Ecto neural progenitor cell (in vitro differentiated cells): Measurements from ENCODE around the gene SVIL.
"Not testable (repeated sequence)": the region's sequence is repeated elsewhere in the genome, so short reads cannot be mapped to it uniquely, and the experiment has no call there.

Experiments used
- DNase-seq: peaks from one replicate; pipeline ENCODE4 v3.0.0-alpha.2; 2018; ENCODE audit warnings: low spot score

The SVIL gene

DNA sequence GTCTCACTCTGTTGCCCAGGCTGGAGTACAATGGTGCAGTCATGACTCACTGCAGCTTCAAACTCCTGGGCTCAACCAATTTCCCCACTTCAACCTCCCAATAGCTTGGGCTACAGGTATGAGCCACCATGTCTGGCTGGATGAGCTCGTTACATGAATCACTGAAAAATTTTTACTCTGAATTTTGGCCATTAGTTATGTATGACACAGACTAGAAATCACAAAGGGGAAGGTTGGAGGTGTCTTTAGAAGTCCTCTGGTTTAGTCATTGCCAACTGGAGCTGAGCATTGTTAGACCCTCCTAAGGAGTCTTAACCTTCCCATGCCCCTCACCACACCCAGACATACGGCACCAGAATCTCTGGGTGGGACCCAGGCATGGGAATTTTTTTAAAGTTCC is 34.7 kb downstream of the SVIL start:
- DNase-seq: peak; percentile 10

DNA sequence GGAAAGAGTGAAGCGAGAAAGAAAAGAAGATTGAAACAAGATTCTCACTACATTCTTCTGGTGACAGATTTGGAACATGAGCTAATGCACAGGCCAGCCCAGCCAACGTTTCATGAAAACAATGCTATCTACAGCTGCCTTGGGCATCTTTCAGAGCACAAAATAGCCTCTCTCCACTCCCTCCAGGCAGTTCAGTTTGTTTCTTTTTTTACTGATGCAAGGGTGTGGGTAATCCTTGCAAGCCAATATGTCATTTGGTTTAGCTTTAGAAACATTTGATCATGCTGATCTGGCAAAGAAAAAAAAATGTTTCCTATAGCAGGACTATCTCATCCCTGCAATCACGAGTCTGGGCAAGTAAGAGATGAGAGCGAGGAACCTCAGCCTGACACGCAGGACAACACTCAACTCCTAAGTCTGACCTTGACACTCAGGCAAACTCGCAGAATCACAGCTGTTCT is 35.9 kb downstream of the SVIL start:
- peak; percentile 22 for DNase-seq

DNA sequence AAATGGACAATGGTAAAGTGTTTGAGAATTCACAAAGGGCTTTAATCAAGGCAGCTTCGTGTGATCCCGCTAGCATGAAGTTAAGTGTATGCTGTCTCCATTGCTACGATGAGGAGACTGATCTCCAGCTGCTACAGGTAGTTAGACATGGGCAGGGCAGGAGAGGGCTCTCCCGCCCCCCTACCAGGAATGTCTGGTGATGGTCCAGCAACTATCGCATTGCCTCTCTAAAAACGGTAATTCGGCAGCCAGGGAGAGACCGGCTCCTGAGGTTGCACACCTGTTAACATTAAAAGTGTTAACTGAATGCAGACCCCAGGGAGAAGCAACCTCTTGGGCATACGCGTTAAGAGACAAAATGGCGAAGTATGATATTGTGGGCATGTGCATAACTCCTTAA is 37.9 kb downstream of the SVIL start:
- DNase-seq: no peak

DNA sequence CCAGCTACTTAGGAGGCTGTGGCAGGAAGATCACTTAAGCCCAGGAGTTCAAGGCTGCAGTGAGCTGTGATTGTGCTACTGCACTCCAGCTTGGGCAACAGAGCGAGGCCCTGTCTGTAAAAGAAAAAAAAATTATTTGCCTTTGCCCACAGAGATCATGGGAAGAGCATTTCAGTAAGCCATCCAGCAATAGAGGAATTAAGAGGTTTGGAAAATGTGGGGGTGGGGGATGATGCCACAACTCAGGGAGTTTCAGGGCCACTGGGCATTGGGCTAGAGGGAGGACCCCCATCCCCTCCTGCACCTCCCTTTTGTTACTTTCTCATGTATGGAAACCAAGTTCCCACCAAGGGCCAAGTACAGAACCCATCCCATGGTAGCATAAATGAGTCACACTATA is 38.4 kb downstream of the SVIL start:
- DNase-seq: no peak

DNA sequence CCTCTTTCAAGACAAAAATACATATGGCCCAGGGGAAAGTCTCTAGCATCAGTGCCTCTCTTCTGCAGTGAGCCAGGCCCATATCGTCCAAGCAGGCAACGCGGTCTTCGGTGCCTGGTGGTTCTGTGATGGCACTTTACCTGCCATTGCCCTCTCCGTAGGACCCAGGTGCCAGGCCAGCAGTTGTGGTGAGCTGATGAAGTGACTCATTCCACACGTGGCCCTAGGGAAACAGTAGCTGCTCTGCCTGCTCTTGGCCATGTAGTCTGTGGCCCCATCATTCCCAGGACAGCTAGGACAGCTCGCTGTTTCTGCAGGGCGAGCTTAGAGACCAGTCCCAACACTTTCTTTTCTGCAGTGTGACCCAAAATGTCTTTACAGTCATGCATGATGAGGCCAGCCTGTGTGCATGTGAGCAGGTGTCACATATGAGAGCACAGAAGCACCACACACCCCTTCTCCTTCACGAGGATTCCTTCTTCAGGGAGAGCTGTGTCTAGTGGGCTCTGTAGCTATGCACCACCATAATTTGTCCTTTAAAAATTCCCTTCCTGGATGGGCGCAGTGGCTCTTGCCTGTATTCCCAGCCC is 39.0 kb downstream of the SVIL start:
- DNase-seq: no peak

DNA sequence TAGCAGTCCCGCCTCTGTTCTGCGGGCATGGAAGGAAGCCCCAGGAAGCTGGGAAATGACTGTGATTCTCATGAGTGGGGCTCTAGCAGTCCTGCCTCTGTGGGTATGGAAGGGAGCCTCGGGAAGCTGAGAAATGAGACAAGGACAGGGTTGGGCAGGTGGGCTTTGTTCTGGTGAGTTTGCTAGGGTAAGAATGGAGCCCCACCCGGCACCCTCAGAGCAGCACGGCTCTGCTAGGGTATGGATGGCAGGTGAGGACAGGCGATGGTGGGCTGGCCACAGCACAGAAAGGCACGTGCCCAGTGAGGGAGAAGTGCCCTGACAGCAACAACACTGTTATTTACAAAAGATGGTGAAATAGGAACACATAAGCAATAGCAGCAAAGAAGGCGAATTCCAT is 39.6 kb downstream of the SVIL start:
- DNase-seq: peak; percentile 9

DNA sequence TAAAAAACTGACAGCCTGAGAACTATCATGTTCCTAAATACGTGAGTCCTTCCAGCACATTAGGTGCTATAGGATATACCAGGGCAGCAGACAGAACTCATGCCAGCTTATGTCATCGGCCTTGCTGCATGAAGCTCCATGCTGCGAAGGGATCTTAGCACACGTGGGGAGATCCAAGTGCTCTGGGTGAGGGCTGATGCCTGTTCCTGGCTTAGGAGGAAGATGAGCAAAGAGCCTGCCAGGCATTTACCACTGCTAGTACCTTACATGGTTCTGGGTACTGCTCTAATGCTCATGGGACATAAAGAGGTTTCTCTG is 43.2 kb downstream of the SVIL start:
- peak; percentile 27 for DNase-seq

DNA sequence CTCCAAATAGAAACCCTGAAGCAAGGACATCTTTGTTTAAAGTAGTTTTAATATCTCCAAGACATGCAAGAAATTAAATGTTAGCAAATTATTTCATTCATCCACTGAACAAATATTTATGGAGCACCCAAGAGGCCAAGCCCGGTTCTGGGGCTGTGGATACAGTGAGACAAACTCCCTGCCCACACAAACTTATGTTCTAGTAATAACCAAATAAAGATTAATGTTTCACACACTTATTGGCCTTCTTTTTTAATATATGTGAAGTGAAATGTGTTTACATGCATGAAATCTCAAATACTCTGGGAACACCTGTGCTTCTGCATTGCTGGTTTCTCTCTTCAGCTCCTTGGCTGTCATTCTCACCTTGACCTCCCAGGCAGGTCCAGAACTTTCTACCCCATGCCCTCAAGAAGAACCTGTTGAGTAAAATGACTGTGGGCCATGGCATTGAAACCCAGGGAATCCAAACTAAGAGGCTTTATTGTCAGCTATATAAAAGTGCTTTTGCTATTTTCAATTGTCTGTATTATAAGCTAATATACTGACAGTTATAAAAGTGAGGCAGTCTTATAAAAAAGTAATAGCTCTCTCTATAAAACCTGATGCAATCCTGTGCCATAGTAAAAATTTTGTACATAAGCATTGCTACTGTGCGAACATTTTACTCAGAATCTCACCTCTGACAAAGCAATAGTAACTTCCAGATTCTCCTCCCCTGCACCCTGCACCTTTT is 43.7 kb downstream of the SVIL start:
- peak; percentile 9 for DNase-seq

DNA sequence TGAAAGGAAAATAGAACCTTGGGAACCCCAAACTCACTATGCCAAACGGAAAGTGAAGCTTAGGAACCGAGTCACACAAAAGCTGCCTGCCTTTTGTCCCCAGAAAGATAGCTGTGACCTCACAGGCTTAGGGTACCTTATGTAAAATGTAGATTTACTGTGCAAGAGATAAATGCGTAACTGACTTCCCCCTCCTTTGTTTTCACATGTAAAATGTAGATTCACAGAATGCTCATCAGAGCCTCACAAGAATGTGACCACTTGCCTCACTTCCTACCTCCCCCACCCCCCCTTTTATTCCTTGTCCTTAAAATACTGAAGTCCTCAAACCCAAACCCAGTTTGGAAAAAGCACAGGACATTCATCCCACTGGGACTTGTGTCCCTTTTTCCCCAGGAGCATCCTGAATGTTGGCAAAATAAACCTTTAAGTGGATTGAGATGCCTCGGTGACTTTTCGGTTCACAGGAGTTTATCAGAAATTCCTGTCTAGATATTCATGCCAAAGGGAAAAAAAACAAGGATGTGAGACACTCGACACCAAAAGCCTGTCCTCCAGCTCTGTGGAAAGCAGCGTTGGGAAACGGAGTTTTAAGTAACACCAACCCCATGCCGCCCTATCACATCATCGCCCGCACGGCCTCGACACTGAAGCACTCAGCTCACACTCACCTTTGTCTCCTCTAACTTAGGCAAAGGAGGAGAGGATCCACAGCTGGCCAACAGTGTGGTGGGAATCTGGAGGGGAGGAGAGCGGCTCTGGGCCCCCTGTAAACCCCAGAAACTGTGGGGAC is 45.9 kb downstream of the SVIL start:
- DNase-seq: peak; percentile 40

DNA sequence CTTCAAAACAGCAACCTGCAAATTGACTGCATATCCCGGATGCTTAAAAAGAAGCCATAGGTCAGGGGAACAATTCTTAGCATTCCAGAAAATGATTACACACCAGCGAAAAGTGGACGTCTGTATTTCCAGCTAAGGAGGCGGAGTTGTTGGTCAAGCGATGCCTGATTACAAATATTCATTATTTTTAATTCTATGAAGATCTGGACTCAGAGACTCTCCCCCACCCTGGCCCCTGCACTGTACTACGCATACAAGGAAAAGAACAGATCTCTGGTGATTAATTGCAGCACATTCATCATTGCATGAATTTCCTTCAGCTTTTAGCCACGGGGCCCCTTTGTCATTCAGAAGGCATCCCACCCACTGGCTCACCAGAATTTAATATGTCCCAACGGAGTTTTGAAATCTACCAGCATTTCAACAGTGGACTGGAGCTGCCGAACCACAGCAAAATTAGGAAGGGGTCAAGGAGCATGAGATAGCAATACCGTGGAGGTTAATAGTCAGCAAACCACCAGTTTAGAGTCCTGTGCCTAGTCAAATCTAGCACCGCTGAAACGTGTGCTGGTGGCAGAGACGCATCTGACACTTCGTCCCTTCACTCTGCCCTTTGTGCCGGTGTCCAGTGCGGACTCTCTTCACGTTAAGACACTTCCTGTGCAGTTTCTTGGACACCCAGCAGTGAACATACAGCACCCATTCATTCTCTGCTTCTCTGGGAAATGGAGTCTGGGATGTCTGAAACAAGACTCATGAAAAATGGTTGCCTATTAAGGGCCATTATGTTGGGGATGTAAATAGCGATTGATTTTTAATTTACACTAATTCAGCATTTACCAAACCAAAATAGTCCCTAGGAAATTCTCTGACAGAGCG is 46.8 kb downstream of the SVIL start:
- DNase-seq: peak; percentile 34

DNA sequence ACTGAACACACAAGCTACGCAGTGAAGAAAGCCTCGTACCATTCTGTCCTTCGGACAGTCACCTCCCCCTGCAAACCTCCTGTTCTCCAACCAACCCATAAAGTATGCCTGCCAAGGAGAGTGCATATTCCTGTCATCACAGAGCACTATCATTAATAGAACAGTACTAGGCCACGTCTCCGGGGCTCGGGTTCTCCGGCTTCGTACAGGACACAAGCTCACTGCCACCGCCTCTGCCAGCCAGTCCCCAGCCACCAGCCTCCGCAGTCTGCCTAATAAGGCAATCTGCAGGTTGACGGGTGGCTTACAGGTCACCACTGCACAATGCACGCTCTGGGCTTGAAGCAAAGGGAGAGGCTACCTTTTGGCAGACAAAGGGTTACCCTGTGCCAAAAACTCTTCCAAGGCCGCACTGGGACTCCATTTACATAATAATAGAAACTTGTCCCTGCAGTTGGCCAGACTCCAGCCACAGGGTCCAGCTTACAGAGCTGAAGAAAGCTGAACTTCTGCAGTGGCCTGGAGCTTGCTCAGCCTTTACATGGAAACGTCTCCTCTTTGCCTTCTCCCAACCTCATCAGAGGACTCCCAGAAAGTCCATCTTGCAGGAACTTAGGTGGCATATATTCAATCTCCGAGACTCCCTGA is 47.5 kb downstream of the SVIL start:
- peak; percentile 39 for DNase-seq

DNA sequence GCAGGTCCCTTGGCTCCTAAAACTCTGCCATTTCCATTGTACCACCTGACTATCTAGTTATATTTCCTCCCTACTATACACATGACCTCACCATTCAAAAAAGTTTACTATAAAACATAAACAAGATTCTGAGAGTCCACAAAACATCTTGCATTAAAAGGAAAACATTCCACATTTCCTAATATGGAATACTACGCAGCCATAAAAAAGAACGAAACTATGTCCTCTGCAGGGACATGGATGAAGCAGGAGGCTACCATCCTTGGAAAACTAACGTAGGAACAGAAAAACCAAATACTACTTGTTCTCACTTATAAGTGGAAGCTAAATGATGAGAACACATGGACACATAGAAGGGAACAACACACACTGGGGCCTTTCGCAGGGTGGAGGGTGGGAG is 48.3 kb downstream of the SVIL start:
- DNase-seq: no peak

DNA sequence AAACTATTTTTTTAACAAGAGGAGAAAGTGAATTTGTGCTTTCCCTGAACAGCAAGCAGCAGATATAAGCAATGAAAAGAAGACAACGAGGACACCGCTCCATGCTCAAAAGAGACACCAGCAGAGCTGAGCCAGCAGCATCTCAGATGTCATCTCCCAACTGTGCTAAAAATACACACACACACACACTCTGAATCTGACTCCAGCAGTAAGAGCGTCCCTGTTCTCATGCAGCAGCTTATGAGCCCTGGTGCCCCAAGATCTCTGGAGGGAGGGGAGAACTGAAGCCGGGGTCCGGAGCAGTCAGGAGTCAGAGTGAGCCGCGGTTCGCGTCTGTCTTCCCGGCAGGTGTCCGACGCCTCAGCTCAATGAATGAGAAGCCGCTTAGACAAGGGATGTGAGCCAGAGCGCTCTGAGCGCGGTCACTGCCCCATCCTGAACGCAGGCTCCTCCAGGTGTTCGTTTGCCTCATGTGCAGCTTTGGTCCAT is 49.2 kb downstream of the SVIL start:
- DNase-seq: peak; percentile 73

DNA sequence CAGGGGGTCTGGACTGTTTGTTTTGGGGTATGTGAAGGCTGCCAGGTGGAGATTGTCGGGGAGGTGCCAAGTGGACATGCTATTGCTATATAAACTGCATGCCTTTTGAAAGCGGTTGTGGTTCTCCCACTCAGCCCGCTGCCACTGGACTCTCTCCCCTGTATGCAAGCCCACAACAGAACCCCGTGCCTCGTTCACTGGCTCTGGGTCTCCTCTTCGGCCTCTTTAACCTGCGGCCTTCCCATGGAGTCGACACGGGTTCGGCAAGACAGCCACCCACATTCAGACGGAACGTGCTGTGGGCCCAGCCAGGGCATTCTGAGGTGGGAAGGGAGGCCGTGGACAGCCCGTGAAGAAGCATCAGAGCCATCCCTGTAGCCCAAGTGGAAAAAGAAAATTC is 50.3 kb downstream of the SVIL start:
- no peak for DNase-seq

DNA sequence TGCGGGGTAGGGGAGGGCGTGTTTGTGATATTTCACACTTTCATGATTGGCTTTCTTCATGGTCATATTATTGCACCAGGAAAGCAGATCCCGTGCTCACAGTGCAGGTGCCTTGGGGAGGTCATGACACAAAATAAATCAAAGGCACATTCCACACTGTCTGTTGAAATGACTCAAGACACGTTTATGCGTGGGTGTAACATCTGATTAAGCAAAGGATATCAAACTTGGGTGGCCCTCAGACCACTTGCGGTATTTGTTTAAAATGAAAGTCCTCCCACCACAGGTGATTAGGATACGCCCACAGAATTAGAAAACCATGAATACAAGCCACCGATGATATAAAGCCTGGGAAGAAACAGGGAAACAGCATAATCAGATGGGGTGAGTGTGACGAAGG is 51.1 kb downstream of the SVIL start:
- no peak for DNase-seq

DNA sequence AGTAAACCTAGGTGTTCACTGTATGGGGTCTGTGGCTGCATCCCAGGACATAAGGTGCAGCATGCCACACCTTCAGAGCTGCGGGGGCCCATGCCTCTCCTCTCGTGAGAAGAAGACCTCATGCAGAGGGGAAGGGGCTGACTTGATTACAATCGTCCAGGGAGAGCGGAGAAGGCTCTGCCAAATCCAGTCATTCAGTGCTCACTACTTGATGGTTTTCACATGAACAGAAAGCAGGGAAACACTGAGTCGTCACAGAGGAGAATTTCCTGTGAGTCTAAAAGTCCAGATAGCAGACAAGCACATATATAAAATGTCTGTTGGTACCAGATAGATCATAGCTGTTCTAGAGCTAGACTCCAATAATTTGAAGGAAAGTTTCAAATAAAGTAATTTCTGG is 52.0 kb downstream of the SVIL start:
- not testable (repeated sequence) for DNase-seq

DNA sequence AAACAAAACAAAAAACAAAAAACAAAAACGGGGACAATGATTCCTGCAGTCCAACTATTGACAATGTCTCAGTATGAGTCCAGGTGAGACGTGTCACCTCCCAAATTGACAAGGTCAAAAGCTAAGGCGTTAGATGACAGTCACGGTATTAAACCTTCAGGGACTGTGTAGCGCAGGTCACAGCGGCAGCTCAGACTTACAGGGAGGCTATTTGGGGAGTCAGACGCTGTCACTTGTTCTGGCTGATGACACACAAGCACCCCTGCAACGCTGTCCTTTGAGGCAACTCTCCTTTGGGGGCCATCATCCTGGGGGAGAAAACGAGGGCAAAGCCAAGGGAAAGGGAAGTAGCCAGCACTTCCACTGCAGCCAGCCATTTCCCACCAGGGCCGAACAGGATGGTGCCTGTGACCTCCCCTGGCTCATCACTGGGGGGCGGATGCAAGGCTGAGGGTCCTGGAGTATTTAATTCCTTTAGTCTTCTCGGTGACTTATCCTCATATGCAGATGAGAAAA is 55.3 kb downstream of the SVIL start:
- no peak for DNase-seq

DNA sequence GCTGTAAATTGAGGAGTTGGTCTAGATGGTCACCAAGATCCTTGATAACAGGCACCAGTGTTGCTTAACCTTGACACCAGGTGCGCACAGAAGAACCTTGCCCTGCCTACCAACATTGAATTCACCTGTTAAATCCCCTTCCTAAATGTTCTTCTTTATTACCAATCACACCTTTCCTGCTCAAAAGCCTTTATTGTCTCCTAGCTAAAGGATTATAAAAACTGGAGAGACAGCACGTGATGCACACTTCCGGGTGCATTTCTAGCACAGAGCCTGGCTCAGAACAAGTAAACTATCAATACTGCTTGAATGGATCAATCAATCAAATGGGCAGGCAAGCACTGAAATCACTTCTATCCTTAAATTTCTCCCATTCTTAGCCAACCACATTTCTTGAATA is 56.3 kb downstream of the SVIL start:
- no peak for DNase-seq

DNA sequence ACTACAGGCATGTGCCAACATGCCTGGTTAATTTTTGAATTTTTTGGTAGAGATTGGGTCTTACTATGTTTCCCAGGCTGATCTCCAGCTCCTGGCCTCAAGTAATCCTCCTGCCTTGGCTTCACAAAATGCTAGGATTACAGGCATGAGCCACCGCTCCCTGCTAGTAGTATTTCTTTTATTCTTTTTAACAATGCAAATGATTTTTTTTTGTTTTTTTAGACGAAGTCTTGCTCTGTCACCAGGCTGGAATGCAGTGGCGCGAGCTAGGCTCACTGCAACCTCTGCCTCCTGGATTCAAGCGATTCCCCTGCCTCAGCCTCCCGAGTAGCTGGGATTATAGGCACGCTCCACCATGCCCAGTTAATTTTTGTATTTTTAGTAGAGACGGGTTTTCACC is 58.1 kb downstream of the SVIL start:
- no peak for DNase-seq

DNA sequence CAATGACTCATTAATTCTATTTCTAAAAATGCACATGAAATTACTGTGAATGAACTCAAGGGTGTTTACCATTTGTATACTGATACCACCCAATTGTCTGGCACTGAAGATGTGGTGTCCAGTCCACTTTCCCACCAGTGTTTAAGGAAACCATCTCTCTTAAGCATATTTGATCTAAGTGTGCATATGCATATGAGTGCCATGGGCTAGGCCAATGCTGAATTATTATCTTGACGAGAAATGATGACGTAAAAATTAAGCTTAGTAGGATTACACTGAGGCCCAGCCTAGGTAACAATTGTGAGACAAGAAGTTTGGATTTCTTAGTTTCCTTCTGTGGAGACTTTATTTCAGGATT is 59.7 kb downstream of the SVIL start:
- DNase-seq: no peak
